A673 (cell line): ENCODE results near the gene ATG16L2. TPM values are rescaled to one million over a fixed set of nuclear protein-coding genes. Genes with fewer than 3 reads are reported as not detected.

ENCODE experiments used
- BruUV-seq: library from RNA; stranded (reverse); fragments of 400-500 nt; replicated peaks from 2 replicates; lab custom pipeline; 2021; lab: Mats Ljungman, UMichigan
- CTCF ChIA-PET: fragments of 300-600 bp; sonication (Branson Sonifier 250); formaldehyde crosslinking; loops from one replicate; lab custom pipeline; 2022; ENCODE audit warnings: antibody characterized with exemption; lab: Charles Lee
- POLR2A ChIA-PET: fragments of 300-600 bp; sonication (Branson Sonifier 250); formaldehyde crosslinking; loops from one replicate; lab custom pipeline; 2022; ENCODE audit warnings: antibody characterized with exemption; ENCODE audit not compliant: low non-redundant PET; lab: Charles Lee
- DNase-seq: peaks from one replicate; pipeline ENCODE4 v3.0.0-alpha.2; 2015; ENCODE audit warnings: low spot score
- H3K27ac ChIP-seq: fragments of 200-600 bp; sonication (generic); 2 replicates; pipeline ENCODE4 v1.5.1; 2016; ENCODE audit warnings: mixed run types, low read depth, mild to moderate bottlenecking, mixed read lengths, antibody characterized with exemption, low read length; ENCODE audit not compliant: poor library complexity, severe bottlenecking
- H3K27me3 ChIP-seq: fragments of 200-600 bp; sonication (generic); replicated peaks from 2 replicates; pipeline ENCODE4 v1.6.1; 2017; ENCODE audit warnings: mixed run types, low read depth, mild to moderate bottlenecking, mixed read lengths, antibody characterized with exemption, low read length; ENCODE audit not compliant: insufficient read depth, poor library complexity
- H3K36me3 ChIP-seq: fragments of 200-600 bp; sonication (generic); 2 replicates; pipeline ENCODE4 v1.6.1; 2016; ENCODE audit warnings: mixed run types, mild to moderate bottlenecking, mixed read lengths, antibody characterized with exemption, low read length; ENCODE audit not compliant: insufficient read depth, poor library complexity, severe bottlenecking
- H3K4me1 ChIP-seq: fragments of 200-600 bp; sonication (generic); 2 replicates; pipeline ENCODE4 v1.6.1; 2017; ENCODE audit warnings: mixed run types, mild to moderate bottlenecking, mixed read lengths, antibody characterized with exemption, low read length; ENCODE audit not compliant: insufficient read depth, poor library complexity, severe bottlenecking
- H3K4me3 ChIP-seq: fragments of 200-600 bp; sonication (generic); 2 replicates; pipeline ENCODE4 v1.5.1; 2016; ENCODE audit warnings: low read depth, mixed run types, mild to moderate bottlenecking, mixed read lengths, low read length; ENCODE audit not compliant: poor library complexity, severe bottlenecking
- H3K9me3 ChIP-seq: fragments of 200-600 bp; sonication (generic); 2 replicates; pipeline ENCODE4 v1.6.1; 2016; ENCODE audit warnings: mixed run types, low read depth, mild to moderate bottlenecking, mixed read lengths, antibody characterized with exemption, low read length; ENCODE audit not compliant: poor library complexity, severe bottlenecking
- CTCF ChIP-seq: fragments of 300-800, 200-600 bp; sonication (generic); conservative IDR thresholded peaks from 2 replicates; pipeline ENCODE4 v1.5.1; 2017; ENCODE audit warnings: low read depth, mild to moderate bottlenecking, antibody characterized with exemption, low read length, moderate library complexity, mixed read lengths
- EZH2 ChIP-seq: fragments of 200-600 bp; sonication (generic); IDR thresholded peaks from 2 replicates; pipeline ENCODE4 v1.6.1; 2017; ENCODE audit warnings: borderline replicate concordance, low read depth, mild to moderate bottlenecking, mixed read lengths, antibody characterized with exemption, low read length; ENCODE audit not compliant: poor library complexity, severe bottlenecking
- intact Hi-C: fragments of 100-400 bp; cut with micrococcal nuclease; formaldehyde crosslinking; loops from one replicate; pipeline ENCODE4 v1.10.0; 2022; ENCODE audit not compliant: unreplicated experiment
- total RNA-seq: library from RNA; stranded (reverse); gene quantifications from 2 replicates; pipeline ENCODE4 v1.2.3, GENCODE V29; 2021

ATG16L2 gene
- total RNA-seq, 1 experiment from 2014 or later, result 8.6 TPM

GRCh38 chr11:72841397-72841796, 27.2 kb downstream of the ATG16L2 start:
- H3K27me3 ChIP-seq, result no peaks in the 10 kb centered on the region
- POLR2A ChIA-PET, result no interaction called here
- no TSS peak for BruUV-seq
- H3K4me3 ChIP-seq, result no peak overlapping the region
- intact Hi-C loops, result no loop called here
- no peaks in the 10 kb centered on the region for H3K4me1 ChIP-seq
- H3K9me3 ChIP-seq, result no peaks in the 10 kb centered on the region
- CTCF ChIA-PET, result interaction anchor here (0.7 kb wide), 1 partner anchor 10 kb away, joined by 8 read pairs; no protein-coding TSS in a partner anchor
- no peak overlapping the region for H3K27ac ChIP-seq
- TF ChIP-seq CTCF, result no peak
- TF ChIP-seq EZH2, result no peak
- no peak for DNase-seq
- peaks cover 16% of the 10 kb centered on the region for H3K36me3 ChIP-seq

GRCh38 chr11:72842126-72842525, 27.9 kb downstream of the ATG16L2 start:
- no peak for TF ChIP-seq EZH2
- TF ChIP-seq CTCF, result no peak
- DNase-seq, result no peak
- Histone ChIP-seq H3K36me3 (peaks cover 13% of the 10 kb centered on the region), H3K27ac (no peak overlapping the region), H3K27me3 (no peaks in the 10 kb centered on the region), H3K4me3 (no peak overlapping the region), H3K4me1 (no peaks in the 10 kb centered on the region), H3K9me3 (no peaks in the 10 kb centered on the region)
- intact Hi-C loops, result no loop called here
- ChIA-PET CTCF (no interaction called here), POLR2A (no interaction called here)
- BruUV-seq, result no TSS peak

GRCh38 chr11:72842653-72843330, 28.6 kb downstream of the ATG16L2 start:
- ChIA-PET POLR2A (no interaction called here), CTCF (no interaction called here)
- no peak for DNase-seq
- H3K36me3 ChIP-seq, result peaks cover 11% of the 10 kb centered on the region
- no peak overlapping the region for H3K4me3 ChIP-seq
- intact Hi-C loops, result no loop called here
- H3K27me3 ChIP-seq, result no peaks in the 10 kb centered on the region
- TF ChIP-seq CTCF (no peak), EZH2 (no peak)
- no peak overlapping the region for H3K27ac ChIP-seq
- no peaks in the 10 kb centered on the region for H3K4me1 ChIP-seq
- H3K9me3 ChIP-seq, result no peaks in the 10 kb centered on the region
- BruUV-seq, result no TSS peak
